Measurements from ENCODE around the gene POLR3E. TPM values are rescaled to one million over a fixed set of nuclear protein-coding genes. Genes with fewer than 3 reads are reported as not detected.
A peak's percentile ranks its signal among the peaks of the same experiment; 100 is the strongest.

POLR3E gene
- total RNA-seq, 1 experiment from 2014 or later = 65.0 TPM

GRCh38 chr16:22291860-22292318, 5.3 kb upstream of the POLR3E start:
- intact Hi-C loops (cut with micrococcal nuclease) = loop anchor here (2.0 to 10.0 kb wide), 2 partner anchors 21 to 287 kb away; partner anchors contain the start of genes MOSMO and PDZD9
- BruUV-seq (replicated peaks) = no TSS peak
- no peaks in the 10 kb centered on the region for H3K27me3 ChIP-seq (ENCODE audit: insufficient read depth, low read length)

GRCh38 chr16:22292320-22292719, 4.9 kb upstream of the POLR3E start:
- no peaks in the 10 kb centered on the region for H3K9me2 ChIP-seq (ENCODE audit: insufficient read depth)
- POLR2A ChIA-PET = no interaction called here
- peaks cover 6 to 11% of the 10 kb centered on the region in 2 experiments; a peak in 3 of 4 replicates for H3K4me1 ChIP-seq (ENCODE audit: control insufficient read depth in 1 of 2, insufficient read depth in 2 of 2, low read length in 2 of 2)
- TF ChIP-seq MAX (IDR thresholded peaks at IDR 0.05) = no peak
- TF ChIP-seq YY1 (IDR thresholded peaks at IDR 0.05; ENCODE audit: extremely low read depth, insufficient replicate concordance, low read depth, low read length) = no peak
- TF ChIP-seq POLR2A (IDR thresholded peaks at IDR 0.05; ENCODE audit: borderline replicate concordance, extremely low read depth, insufficient read depth, insufficient read length) = no peak
- no peak overlapping the region for H3K27ac ChIP-seq (ENCODE audit: low read depth, low read length)
- no peaks in the 10 kb centered on the region for H3K9me3 ChIP-seq (ENCODE audit: control insufficient read depth in 1 of 2, insufficient read depth in 1 of 2, low read depth in 1 of 2, low read length in 2 of 2)
- H3K36me3 ChIP-seq (ENCODE audit: control insufficient read depth in 1 of 2, insufficient read depth in 2 of 2, low read length in 2 of 2) = no peaks in the 10 kb centered on the region
- H2AFZ ChIP-seq (ENCODE audit: low read depth, low read length, poor library complexity, severe bottlenecking) = no peak overlapping the region
- no peaks in the 10 kb centered on the region for H4K20me1 ChIP-seq (ENCODE audit: insufficient read depth)
- CTCF ChIA-PET = no interaction called here
- H3K9ac ChIP-seq (ENCODE audit: low read length) = no peak overlapping the region
- no TSS peak for BruUV-seq (replicated peaks)
- DNase-seq (ENCODE audit: low read depth, low spot score) = no peak
- H3K79me2 ChIP-seq (ENCODE audit: insufficient read depth, low read length) = peaks cover under 1% of the 10 kb centered on the region; the same call in 1 of the 2 replicates
- H3K4me2 ChIP-seq (ENCODE audit: low read length) = no peak overlapping the region
- RAD21 ChIA-PET (ENCODE audit: low non-redundant PET in 1 of 2, low total read pairs in 2 of 2, uncharacterized antibody in 2 of 2, unreplicated experiment in 2 of 2) = no interaction called here
- H3K27me3 ChIP-seq (ENCODE audit: insufficient read depth, low read length) = no peaks in the 10 kb centered on the region
- H3K4me3 ChIP-seq (replicated peaks in 1 of 2; ENCODE audit: low read depth in 1 of 2, low read length in 2 of 2) = no peak overlapping the region
- intact Hi-C loops (cut with micrococcal nuclease) = loop anchor here (10.0 kb wide), 1 partner anchor 288 kb away; the partner anchor contains the start of genes MOSMO and PDZD9
- ATAC-seq = no peak

More at GRCh38 chr16:22291860-22292318, 5.3 kb upstream of the POLR3E start:
- ChIA-PET RAD21 (ENCODE audit: low non-redundant PET in 1 of 2, low total read pairs in 2 of 2, uncharacterized antibody in 2 of 2, unreplicated experiment in 2 of 2) (no interaction called here), CTCF (no interaction called here), POLR2A (no interaction called here)
- Histone ChIP-seq H4K20me1 (ENCODE audit: insufficient read depth) (no peaks in the 10 kb centered on the region), H3K9me3 (ENCODE audit: control insufficient read depth in 1 of 2, insufficient read depth in 1 of 2, low read depth in 1 of 2, low read length in 2 of 2) (no peaks in the 10 kb centered on the region), H3K79me2 (ENCODE audit: insufficient read depth, low read length) (no peaks in the 10 kb centered on the region), H2AFZ (ENCODE audit: low read depth, low read length, poor library complexity, severe bottlenecking) (no peak overlapping the region), H3K4me2 (ENCODE audit: low read length) (no peak overlapping the region), H3K9ac (ENCODE audit: low read length) (no peak overlapping the region), H3K4me1 (ENCODE audit: control insufficient read depth in 1 of 2, insufficient read depth in 2 of 2, low read length in 2 of 2) (peaks cover 6 to 11% of the 10 kb centered on the region in 2 experiments; a peak in 3 of 4 replicates), H3K9me2 (ENCODE audit: insufficient read depth) (no peaks in the 10 kb centered on the region), H3K4me3 (replicated peaks in 1 of 2; ENCODE audit: low read depth in 1 of 2, low read length in 2 of 2) (no peak overlapping the region), H3K36me3 (ENCODE audit: control insufficient read depth in 1 of 2, insufficient read depth in 2 of 2, low read length in 2 of 2) (no peaks in the 10 kb centered on the region), H3K27ac (ENCODE audit: low read depth, low read length) (no peak overlapping the region)
- TF ChIP-seq ZFX (IDR thresholded peaks at IDR 0.05) (no peak), EGR1 (IDR thresholded peaks at IDR 0.05; ENCODE audit: low read depth) (no peak), ELF1 (IDR thresholded peaks at IDR 0.05; ENCODE audit: borderline replicate concordance, low read depth) (no peak), JUND (IDR thresholded peaks at IDR 0.05) (no peak), CEBPB (IDR thresholded peaks at IDR 0.05; ENCODE audit: low read depth) (0 out of 2 replicates have a peak, but pooled peaks have one; percentile 26)
- DNase-seq (ENCODE audit: low read depth, low spot score) = no peak
- no peak for ATAC-seq
